Measurements from ENCODE around the gene HADHB. TPM values are rescaled to one million over a fixed set of nuclear protein-coding genes. Genes with fewer than 3 reads are reported as not detected.

HADHB gene
- total RNA-seq, 1 experiment from 2014 or later, result 65.5 TPM

GRCh38 chr2:26268213-26268612 lies 23.5 kb downstream of the HADHB start:
- Histone ChIP-seq H3K27ac (ENCODE audit: low read depth, low read length) (no peak overlapping the region), H3K79me2 (ENCODE audit: insufficient read depth, low read length) (no peaks in the 10 kb centered on the region), H3K27me3 (ENCODE audit: insufficient read depth, low read length) (no peaks in the 10 kb centered on the region), H3K9ac (ENCODE audit: low read length) (no peak overlapping the region), H2AFZ (ENCODE audit: low read depth, low read length, poor library complexity, severe bottlenecking) (no peak overlapping the region), H3K36me3 (ENCODE audit: control insufficient read depth in 1 of 2, insufficient read depth in 2 of 2, low read length in 2 of 2) (no peaks in the 10 kb centered on the region; a peak in 1 of 4 replicates), H3K4me3 (replicated peaks in 1 of 2; ENCODE audit: low read depth in 1 of 2, low read length in 2 of 2) (no peak overlapping the region), H4K20me1 (ENCODE audit: insufficient read depth) (no peaks in the 10 kb centered on the region), H3K9me3 (ENCODE audit: control insufficient read depth in 1 of 2, insufficient read depth in 1 of 2, low read depth in 1 of 2, low read length in 2 of 2) (no peaks in the 10 kb centered on the region), H3K4me1 (ENCODE audit: control insufficient read depth in 1 of 2, insufficient read depth in 2 of 2, low read length in 2 of 2) (no peaks in the 10 kb centered on the region), H3K4me2 (ENCODE audit: low read length) (no peak overlapping the region), H3K9me2 (ENCODE audit: insufficient read depth) (no peaks in the 10 kb centered on the region)
- DNase-seq (ENCODE audit: low read depth, low spot score), result no peak
- ChIA-PET POLR2A (no interaction called here), RAD21 (ENCODE audit: low non-redundant PET in 1 of 2, low total read pairs in 2 of 2, uncharacterized antibody in 2 of 2, unreplicated experiment in 2 of 2) (no interaction called here), CTCF (no interaction called here)
- TF ChIP-seq ZNF274 (IDR thresholded peaks at IDR 0.05; ENCODE audit: low read depth, low read length) (no peak), ELF1 (IDR thresholded peaks at IDR 0.05; ENCODE audit: borderline replicate concordance, low read depth) (no peak), MAX (IDR thresholded peaks at IDR 0.05) (no peak), ATF3 (IDR thresholded peaks at IDR 0.05) (no peak), SP1 (IDR thresholded peaks at IDR 0.05; ENCODE audit: low read depth) (no peak), JUND (IDR thresholded peaks at IDR 0.05) (no peak), CBX3 (IDR thresholded peaks at IDR 0.05; ENCODE audit: low read depth) (no peak), YY1 (IDR thresholded peaks at IDR 0.05; ENCODE audit: extremely low read depth, insufficient replicate concordance, low read depth, low read length) (no peak), CEBPB (IDR thresholded peaks at IDR 0.05; ENCODE audit: low read depth) (no peak), SIN3A (IDR thresholded peaks at IDR 0.05; ENCODE audit: low read depth) (no peak), EZH2phosphoT487 (IDR thresholded peaks at IDR 0.05; ENCODE audit: borderline replicate concordance) (no peak), CTCF (IDR thresholded peaks at IDR 0.05 in 2 of 3, conservative IDR thresholded peaks at IDR 0.05 in 1 of 3; ENCODE audit: borderline replicate concordance in 1 of 3, insufficient read depth in 1 of 3, low read depth in 2 of 3, low read length in 2 of 3) (no peak), REST (IDR thresholded peaks at IDR 0.05; ENCODE audit: low read depth) (no peak), SRF (IDR thresholded peaks at IDR 0.05; ENCODE audit: low read depth) (no peak), ZBTB33 (IDR thresholded peaks at IDR 0.05; ENCODE audit: extremely low read depth, insufficient replicate concordance, low read length) (no peak), TCF7L2 (IDR thresholded peaks at IDR 0.05; ENCODE audit: borderline replicate concordance, extremely low read depth, insufficient read depth, insufficient read length) (no peak), FOSL1 (IDR thresholded peaks at IDR 0.05; ENCODE audit: low read depth) (no peak)
- intact Hi-C loops (cut with micrococcal nuclease), result no loop called here
- no peak for ATAC-seq
- no TSS peak for BruUV-seq (replicated peaks)

Data from HCT116 (cell line).